Measurements from ENCODE around the gene SPIRE1. TPM values are rescaled to one million over a fixed set of nuclear protein-coding genes. Genes with fewer than 3 reads are reported as not detected.

Gene SPIRE1
- total RNA-seq, 2 experiments from 2014 or later: 0.19 to 2.4 TPM

- ChIA-PET POLR2A (interaction anchor here (0.6 to 1.9 kb wide), 8 partner anchors 10 to 1409 kb away, joined by 3 to 5 read pairs (median 3); partner anchors contain the start of gene PRELID3A), CTCF (ENCODE audit: unreplicated experiment) (no interaction called here)
- no peak overlapping the region for H3K27ac ChIP-seq (ENCODE audit: low read depth, low read length, poor library complexity, severe bottlenecking)
- H3K79me2 ChIP-seq (ENCODE audit: insufficient read depth, low read depth, low read length): peaks cover 65% of the 10 kb centered on the region
- no peak for TF ChIP-seq CTCF (conservative IDR thresholded peaks at IDR 0.05; ENCODE audit: low read length)
- TF ChIP-seq EZH2phosphoT487 (IDR thresholded peaks at IDR 0.05; ENCODE audit: borderline replicate concordance, low read depth, low read length): no peak
- H3K4me1 ChIP-seq (ENCODE audit: insufficient read depth, low read length, poor library complexity, severe bottlenecking): peaks cover 34% of the 10 kb centered on the region
- peak overlapping the region; percentile 99 for H3K4me2 ChIP-seq (ENCODE audit: low read length)
- intact Hi-C loops (cut with micrococcal nuclease; ENCODE audit: unreplicated experiment): no loop called here
- TSS peak; percentile 45 for BruUV-seq (replicated peaks)
- no peak overlapping the region for H2AFZ ChIP-seq (ENCODE audit: low read length)
- H3K9me3 ChIP-seq (ENCODE audit: low read length): no peaks in the 10 kb centered on the region
- no peaks in the 10 kb centered on the region for H3K9me2 ChIP-seq (ENCODE audit: insufficient read depth, low read length)
- DNase-seq (ENCODE audit: low spot score): no peak
- peak overlapping the region; percentile 92 for H3K4me3 ChIP-seq (ENCODE audit: low read depth, low read length, poor library complexity, severe bottlenecking)
- H4K20me1 ChIP-seq (ENCODE audit: insufficient read depth, low read length): peaks cover 15% of the 10 kb centered on the region; the same call in 1 of the 2 replicates
- peaks cover 60% of the 10 kb centered on the region for H3K36me3 ChIP-seq (ENCODE audit: insufficient read depth, low read length)
These were observed 43.3 kb upstream of the SPIRE1 start for GRCh38 chr18:12701161-12701560.

GRCh38 chr18:12699747-12700146 is 41.8 kb upstream of the SPIRE1 start:
- Histone ChIP-seq H4K20me1 (ENCODE audit: insufficient read depth, low read length) (peaks cover 15% of the 10 kb centered on the region; the same call in 1 of the 2 replicates), H3K4me3 (ENCODE audit: low read depth, low read length, poor library complexity, severe bottlenecking) (no peak overlapping the region), H3K36me3 (ENCODE audit: insufficient read depth, low read length) (peaks cover 61% of the 10 kb centered on the region), H3K79me2 (ENCODE audit: insufficient read depth, low read depth, low read length) (peaks cover 51% of the 10 kb centered on the region), H3K4me2 (ENCODE audit: low read length) (peak overlapping the region; percentile 99), H3K4me1 (ENCODE audit: insufficient read depth, low read length, poor library complexity, severe bottlenecking) (peaks cover 30% of the 10 kb centered on the region), H3K9me3 (ENCODE audit: low read length) (no peaks in the 10 kb centered on the region), H3K27ac (ENCODE audit: low read depth, low read length, poor library complexity, severe bottlenecking) (no peak overlapping the region), H3K9me2 (ENCODE audit: insufficient read depth, low read length) (no peaks in the 10 kb centered on the region), H2AFZ (ENCODE audit: low read length) (no peak overlapping the region)
- BruUV-seq (replicated peaks): no TSS peak
- intact Hi-C loops (cut with micrococcal nuclease; ENCODE audit: unreplicated experiment): no loop called here
- ChIA-PET POLR2A (interaction anchor here (0.6 to 1.0 kb wide), 4 partner anchors 9 to 320 kb away, joined by 4 to 5 read pairs (median 5); no protein-coding TSS in a partner anchor), CTCF (ENCODE audit: unreplicated experiment) (no interaction called here)
- TF ChIP-seq EZH2phosphoT487 (IDR thresholded peaks at IDR 0.05; ENCODE audit: borderline replicate concordance, low read depth, low read length) (no peak), CTCF (conservative IDR thresholded peaks at IDR 0.05; ENCODE audit: low read length) (no peak)
- DNase-seq (ENCODE audit: low spot score): no peak

GRCh38 chr18:12694032-12694431 is 36.1 kb upstream of the SPIRE1 start:
- Histone ChIP-seq H2AFZ (ENCODE audit: low read length) (no peak overlapping the region), H3K4me3 (ENCODE audit: low read depth, low read length, poor library complexity, severe bottlenecking) (no peak overlapping the region), H3K27ac (ENCODE audit: low read depth, low read length, poor library complexity, severe bottlenecking) (no peak overlapping the region), H3K9me2 (ENCODE audit: insufficient read depth, low read length) (no peaks in the 10 kb centered on the region), H3K4me2 (ENCODE audit: low read length) (no peak overlapping the region), H4K20me1 (ENCODE audit: insufficient read depth, low read length) (no peaks in the 10 kb centered on the region), H3K9me3 (ENCODE audit: low read length) (no peaks in the 10 kb centered on the region), H3K36me3 (ENCODE audit: insufficient read depth, low read length) (peaks cover 64% of the 10 kb centered on the region), H3K4me1 (ENCODE audit: insufficient read depth, low read length, poor library complexity, severe bottlenecking) (peaks cover 5% of the 10 kb centered on the region), H3K79me2 (ENCODE audit: insufficient read depth, low read depth, low read length) (no peaks in the 10 kb centered on the region; the same call in 1 of the 2 replicates)
- DNase-seq (ENCODE audit: low spot score): no peak
- CTCF ChIA-PET (ENCODE audit: unreplicated experiment): no interaction called here
- TF ChIP-seq CTCF (conservative IDR thresholded peaks at IDR 0.05; ENCODE audit: low read length): no peak
- no TSS peak for BruUV-seq (replicated peaks)
- intact Hi-C loops (cut with micrococcal nuclease; ENCODE audit: unreplicated experiment): loop anchor here (5.0 kb wide), 1 partner anchor 48 kb away; no protein-coding TSS in a partner anchor
- POLR2A ChIA-PET: no interaction called here
